Thymus (tissue), 11 donors: Measurements from ENCODE around the gene IL11. TPM values are rescaled to one million over a fixed set of nuclear protein-coding genes. Genes with fewer than 3 reads are reported as not detected.

ENCODE experiments used
- DNase-seq, 9 donors: peaks; one replicate each; pipeline ENCODE4 v3.0.0-alpha.2; 2013; ENCODE audit warnings: low spot score in 9 of 9, low read depth in 6 of 9, missing footprints in 1 of 9
- H3K27ac ChIP-seq, 2 donors: one replicate each; pipeline ENCODE4 v1.5.1; 2013; ENCODE audit warnings: control low read depth in 1 of 2, low read depth in 1 of 2, low read length in 1 of 2, mild to moderate bottlenecking in 1 of 2, moderate library complexity in 1 of 2
- H3K27me3 ChIP-seq, 2 donors: one replicate each; pipeline ENCODE4 v1.5.1; 2013; ENCODE audit warnings: low read length in 1 of 2; ENCODE audit not compliant: control insufficient read depth in 2 of 2, insufficient read depth in 1 of 2
- H3K36me3 ChIP-seq, 2 donors: one replicate each; pipeline ENCODE4 v1.5.1; 2013; ENCODE audit warnings: low read length in 1 of 2, mild to moderate bottlenecking in 1 of 2, moderate library complexity in 1 of 2; ENCODE audit not compliant: control insufficient read depth in 2 of 2, insufficient read depth in 2 of 2
- H3K4me1 ChIP-seq, 2 donors: one replicate each; pipeline ENCODE4 v1.5.1; 2013; ENCODE audit warnings: low read length in 2 of 2; ENCODE audit not compliant: control insufficient read depth in 2 of 2, insufficient read depth in 2 of 2
- H3K4me3 ChIP-seq, 2 donors: one replicate each; pipeline ENCODE4 v1.5.1; 2013; ENCODE audit warnings: low read length in 2 of 2, control low read depth in 1 of 2, mild to moderate bottlenecking in 1 of 2
- H3K9me3 ChIP-seq, 2 donors: one replicate each; pipeline ENCODE4 v1.5.1; 2013; ENCODE audit warnings: low read length in 1 of 2, mild to moderate bottlenecking in 1 of 2; ENCODE audit not compliant: control insufficient read depth in 2 of 2, insufficient read depth in 1 of 2
- WGBS: extraction: QIAGEN DNeasy Blood & Tissue Kit; methylation state at CpG from one replicate; pipeline ENCODE4 v1.1.7; 2013; 5-methylcytosine and 5-hydroxymethylcytosine counted together
- polyA plus RNA-seq: library from polyadenylated mRNA; stranded (reverse); fragments of 200-250 nt; gene quantifications from one replicate; pipeline ENCODE4 v1.2.3, GENCODE V29; 2013
- total RNA-seq: library from RNA; stranded (reverse); fragments of 120-200 nt; gene quantifications from one replicate; pipeline ENCODE4 v1.2.4, GENCODE V29; 2013
- donor health status: healthy.

IL11 gene
- total and polyA plus RNA-seq, 2 donors, result 0.38 to 1.5 TPM

DNA sequence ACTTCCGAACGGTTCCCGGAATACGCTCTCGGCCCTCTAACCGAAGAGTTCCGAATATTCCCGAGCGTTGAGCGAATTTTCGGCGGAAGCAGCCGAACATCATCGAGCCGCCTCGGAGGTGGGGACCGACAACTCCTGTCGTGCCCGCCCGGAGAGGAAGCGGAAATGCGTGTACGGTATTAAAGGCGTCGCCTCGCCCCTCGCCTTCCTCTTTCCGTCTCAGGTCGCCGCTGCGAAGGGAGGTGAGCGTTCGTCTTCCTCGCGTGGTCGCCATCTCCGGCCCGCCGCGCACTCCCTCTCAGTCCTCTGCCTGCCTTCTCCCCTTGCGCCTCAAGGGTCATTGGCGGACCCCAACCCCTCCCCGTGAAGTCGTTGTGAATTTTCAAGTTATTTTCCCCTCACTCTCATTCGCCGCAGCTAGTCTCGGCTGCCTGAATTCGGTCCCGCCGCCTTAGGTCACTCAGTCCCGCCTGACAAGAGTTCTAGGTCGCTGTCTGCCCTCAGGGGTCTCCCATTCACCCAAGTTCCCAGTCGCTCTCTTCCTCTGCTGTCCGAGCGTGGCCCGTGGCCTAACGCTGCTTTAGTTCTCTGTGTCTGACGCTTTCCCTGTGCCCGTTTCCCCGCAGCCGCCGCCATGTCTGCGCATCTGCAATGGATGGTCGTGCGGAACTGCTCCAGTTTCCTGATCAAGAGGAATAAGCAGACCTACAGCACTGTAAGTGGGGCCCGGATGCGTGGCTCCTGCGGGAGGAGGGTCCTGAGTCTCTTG is 15.6 kb upstream of the IL11 start, which contains the start of gene RPL28:
RPL28 (plus strand) TSS at position 209 of the 769 bp plus-strand sequence; CDS start at position 635, 426 bp downstream.
- Histone ChIP-seq H3K4me1 (peaks cover 26 to 52% of the 10 kb centered on the region in 2 donors), H3K27me3 (no peaks in the 10 kb centered on the region), H3K36me3 (peaks cover 35 to 44% of the 10 kb centered on the region in 2 donors), H3K27ac (peak within 1 kb of the TSS; percentile 97 to 99), H3K9me3 (no peaks in the 10 kb centered on the region), H3K4me3 (peak within 1 kb of the TSS; percentile 91 to 95)
- DNase-seq, result peak; percentile 96 to 100 (median 99)
- under 1% methylated on average over 68 of the region's 68 CpGs for WGBS

DNA sequence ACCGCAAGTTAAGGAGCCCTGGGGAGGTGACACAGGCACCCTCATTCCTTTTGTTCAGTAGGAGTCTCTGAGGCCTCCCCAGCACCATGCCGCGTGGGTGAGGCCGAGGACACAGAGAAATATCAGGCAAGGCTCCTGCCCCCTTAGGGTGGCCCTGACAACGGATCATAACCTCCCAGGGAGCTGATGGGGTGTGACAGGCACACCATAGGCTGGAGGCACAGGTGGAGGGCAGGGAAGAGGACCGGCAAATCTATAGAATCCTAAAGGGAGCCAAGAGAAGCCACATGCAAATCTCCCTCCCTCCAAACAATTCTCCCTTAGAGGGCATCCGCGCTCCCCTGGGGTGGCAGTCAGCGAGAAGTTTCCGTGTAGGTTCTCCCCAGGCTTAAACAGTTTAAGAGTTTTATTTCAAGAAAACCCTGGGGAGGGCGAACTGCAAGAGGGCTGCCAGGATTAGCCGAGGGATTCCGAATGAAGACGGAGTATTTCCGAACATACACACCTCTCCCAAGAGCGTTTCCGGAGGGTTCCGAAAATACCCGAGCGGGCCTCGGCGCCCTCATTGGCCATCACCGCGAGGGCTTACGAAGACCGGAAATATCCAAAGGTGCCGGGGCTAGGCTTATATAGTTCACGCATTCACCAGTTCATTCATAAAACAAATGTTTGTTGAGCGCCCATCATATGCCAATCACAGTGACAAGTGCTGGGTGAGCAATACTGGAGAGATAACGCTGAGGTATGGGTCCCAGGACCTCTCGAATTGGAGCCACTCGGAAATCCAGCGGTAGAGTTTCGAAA is 14.9 kb upstream of the IL11 start:
- H3K27me3 ChIP-seq, result no peaks in the 10 kb centered on the region
- H3K4me3 ChIP-seq, result peak overlapping the region; percentile 91 to 95
- peaks cover 28 to 37% of the 10 kb centered on the region in 2 donors for H3K36me3 ChIP-seq
- peak overlapping the region; percentile 97 to 99 for H3K27ac ChIP-seq
- H3K4me1 ChIP-seq, result peaks cover 26 to 52% of the 10 kb centered on the region in 2 donors
- DNase-seq, result peak; percentile 95 to 100 (median 98)
- 5% methylated on average over 34 of the region's 34 CpGs for WGBS
- H3K9me3 ChIP-seq, result no peaks in the 10 kb centered on the region

DNA sequence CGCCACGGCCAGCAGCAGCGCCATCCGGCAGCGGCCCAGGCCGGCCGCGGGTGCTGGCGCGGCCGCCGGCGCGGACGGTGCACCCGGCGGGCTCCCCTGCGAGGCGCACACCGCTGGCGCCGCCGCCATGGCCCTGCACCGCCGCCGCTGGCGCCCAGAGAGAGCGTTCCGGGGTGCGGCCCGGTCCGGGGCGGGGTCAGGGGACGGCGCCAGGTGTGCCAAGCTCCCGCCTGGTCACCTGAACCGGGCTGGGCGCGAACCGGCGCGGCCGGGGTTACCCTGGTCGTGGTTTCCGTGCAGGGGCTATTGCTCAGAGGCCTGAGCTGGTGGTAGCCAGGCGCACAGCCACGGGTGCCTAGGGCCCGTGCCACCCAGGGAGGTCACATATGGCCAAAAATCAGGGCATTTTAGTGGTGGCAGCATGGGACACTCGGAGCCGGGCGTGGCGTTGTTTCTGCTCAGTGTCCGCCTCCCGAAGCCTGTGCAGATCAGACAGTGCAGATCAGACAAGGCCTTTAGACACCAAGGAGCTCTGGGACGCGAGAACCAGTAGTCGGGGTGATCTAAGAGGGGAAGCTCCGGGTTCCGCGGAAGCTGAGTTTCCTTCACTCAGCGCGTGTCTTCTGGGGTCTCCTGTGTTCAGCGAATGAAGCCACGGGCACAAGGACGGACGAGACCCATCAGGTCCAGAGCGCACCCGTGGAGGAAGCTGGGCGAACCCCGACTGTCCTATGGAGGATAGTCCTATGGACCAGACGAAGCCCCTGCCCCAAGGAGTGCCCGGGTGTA is 14.1 kb upstream of the IL11 start, which contains the start of gene TMEM238:
TMEM238 (minus strand) TSS at position 162 of the 789 bp plus-strand sequence; CDS start at position 129, 33 bp downstream.
- DNase-seq, result peak in 7 of 9 donors; percentile 33 to 64 (median 36)
- Histone ChIP-seq H3K9me3 (no peaks in the 10 kb centered on the region), H3K4me1 (peaks cover 26 to 49% of the 10 kb centered on the region in 2 donors), H3K27ac (peak within 1 kb of the TSS; percentile 97 to 99), H3K4me3 (peak within 1 kb of the TSS; percentile 91 to 95), H3K36me3 (peaks cover 22 to 29% of the 10 kb centered on the region in 2 donors), H3K27me3 (no peaks in the 10 kb centered on the region)
- 11% methylated on average over 72 of the region's 72 CpGs for WGBS

DNA sequence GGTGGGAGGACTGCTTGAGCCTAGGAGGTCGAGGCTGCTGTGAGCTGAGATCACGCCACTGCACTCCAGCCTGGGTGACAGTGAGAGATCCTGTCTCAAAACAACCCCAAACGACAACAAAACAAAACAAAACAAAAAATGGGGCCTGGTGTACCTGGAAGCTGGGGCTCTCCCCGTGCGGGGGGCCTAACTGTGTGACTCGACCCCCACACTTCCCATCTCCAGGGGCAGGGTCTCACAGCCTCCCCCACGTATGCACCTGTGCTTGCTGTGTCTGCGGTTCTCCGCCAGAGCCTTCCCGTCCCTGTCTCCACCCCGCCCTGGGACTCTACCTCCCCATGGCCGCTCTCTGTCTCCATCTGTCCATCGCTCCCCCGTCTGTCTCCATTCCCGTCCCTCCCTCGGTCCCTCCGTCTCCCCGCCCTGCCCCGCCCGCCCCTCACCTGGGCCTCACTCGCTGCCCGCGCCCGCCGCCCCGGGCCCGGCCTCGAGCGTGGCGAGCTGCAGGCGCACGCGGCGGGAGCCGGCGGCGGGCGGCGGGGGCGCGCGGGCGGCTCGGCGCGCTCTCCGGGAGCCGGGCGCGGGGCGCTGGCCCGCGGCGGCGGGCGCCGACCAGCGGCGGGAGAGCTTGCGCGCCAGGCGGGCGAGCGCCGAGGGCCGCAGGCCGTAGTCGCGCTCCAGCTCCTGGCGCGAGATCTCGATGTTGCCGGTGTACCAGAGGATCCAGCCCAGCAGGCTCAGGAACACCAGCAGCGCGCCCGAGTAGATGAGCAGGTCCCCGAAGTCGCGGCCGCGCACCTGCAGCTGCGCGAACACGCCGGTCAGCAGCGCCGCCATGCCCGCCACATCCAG is 13.2 kb upstream of the IL11 start:
- H3K4me1 ChIP-seq, result peaks cover 26 to 41% of the 10 kb centered on the region in 2 donors
- WGBS, result 4% methylated on average over 88 of the region's 88 CpGs
- peak in 8 of 9 donors; percentile 23 to 59 (median 36) for DNase-seq
- H3K36me3 ChIP-seq, result peaks cover 14 to 21% of the 10 kb centered on the region in 2 donors
- H3K27ac ChIP-seq, result peak overlapping the region; percentile 76 to 99
- H3K4me3 ChIP-seq, result peak overlapping the region; percentile 40 to 91
- peaks cover 0 to 7% of the 10 kb centered on the region in 2 donors for H3K27me3 ChIP-seq
- H3K9me3 ChIP-seq, result no peaks in the 10 kb centered on the region

DNA sequence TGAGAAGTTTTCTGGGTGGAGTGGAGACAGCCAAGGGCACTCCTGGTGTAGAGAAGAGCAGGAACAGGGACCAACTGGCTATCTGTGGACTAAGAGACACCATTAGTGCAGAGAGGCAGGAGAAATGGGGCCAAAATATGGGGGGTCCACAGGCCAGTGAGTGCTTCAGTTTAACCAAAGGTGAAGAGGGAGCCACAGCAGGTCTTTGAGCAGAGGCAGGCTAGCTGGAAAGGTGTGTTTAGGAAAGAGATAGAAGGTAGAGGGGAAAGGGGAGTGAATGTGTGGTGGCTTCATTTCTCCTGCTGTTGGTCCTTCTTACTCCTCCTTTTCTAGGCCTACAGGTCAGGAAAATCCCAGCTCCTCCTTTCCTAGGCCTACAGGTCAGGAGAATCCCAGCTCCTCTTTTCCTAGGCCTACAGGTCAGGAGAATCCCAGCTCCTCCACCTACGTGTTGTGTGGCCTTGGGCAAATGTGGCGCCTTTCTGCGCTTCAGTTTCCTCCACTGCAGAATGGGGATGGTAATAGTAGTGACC is 12.3 kb upstream of the IL11 start:
- H3K4me3 ChIP-seq, result no peak overlapping the region

DNA sequence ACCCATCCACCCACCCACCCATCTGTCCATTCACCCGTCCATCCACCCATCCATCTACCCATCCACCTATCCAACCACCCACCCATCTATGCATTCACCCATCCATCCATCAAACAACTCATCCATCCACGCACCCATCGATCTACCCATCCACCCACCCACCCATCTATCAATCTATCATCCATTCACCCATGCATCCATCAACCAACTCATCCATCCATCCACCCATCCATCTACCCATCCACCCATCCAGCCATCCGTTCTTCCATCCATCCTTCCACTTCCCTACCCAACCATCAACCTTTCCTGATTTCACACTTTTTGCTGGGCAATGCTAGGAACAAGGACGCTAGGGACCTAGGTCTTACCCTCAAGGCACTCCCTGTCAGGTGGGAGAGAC is 11.8 kb upstream of the IL11 start:
- 99% methylated on average over 5 of the region's 5 CpGs for WGBS
- Histone ChIP-seq H3K36me3 (peaks cover 0 to 6% of the 10 kb centered on the region in 2 donors), H3K9me3 (no peaks in the 10 kb centered on the region), H3K4me1 (peaks cover 14 to 26% of the 10 kb centered on the region in 2 donors), H3K4me3 (no peak overlapping the region), H3K27me3 (peaks cover 0 to 22% of the 10 kb centered on the region in 2 donors), H3K27ac (no peak overlapping the region)
- DNase-seq, result no peak

More for the DNA sequence above, 12.3 kb upstream of the IL11 start:
- H3K27me3 ChIP-seq, result peaks cover 0 to 17% of the 10 kb centered on the region in 2 donors
- H3K27ac ChIP-seq, result no peak overlapping the region
- H3K4me1 ChIP-seq, result peaks cover 19 to 32% of the 10 kb centered on the region in 2 donors
- no peak for DNase-seq
- peaks cover 5 to 11% of the 10 kb centered on the region in 2 donors for H3K36me3 ChIP-seq
- WGBS, result 97% methylated on average over 3 of the region's 3 CpGs
- H3K9me3 ChIP-seq, result no peaks in the 10 kb centered on the region

DNA sequence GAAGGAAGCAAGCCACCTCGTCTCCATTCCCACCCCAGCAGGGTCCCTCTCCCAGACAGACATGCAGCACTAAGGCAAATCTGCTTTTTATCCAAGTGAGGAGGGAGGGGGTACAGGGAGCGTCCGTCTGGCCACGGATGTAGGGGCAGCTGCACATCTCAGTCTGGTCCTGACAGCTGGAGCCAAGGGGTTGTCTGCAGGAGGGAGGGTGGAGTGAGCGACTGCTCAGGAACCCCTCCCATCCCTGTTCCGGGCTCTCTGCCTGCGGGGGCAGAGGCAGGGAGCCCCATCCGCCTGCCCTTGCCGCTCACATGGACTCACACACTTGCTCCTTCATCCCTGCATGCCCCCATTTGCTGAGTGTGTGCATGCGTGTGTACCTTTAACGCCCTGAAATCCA is 8.9 kb upstream of the IL11 start:
- 77% methylated on average over 11 of the region's 11 CpGs for WGBS
- DNase-seq, result no peak

More for the DNA sequence above, 8.9 kb upstream of the IL11 start:
- Histone ChIP-seq H3K9me3 (no peaks in the 10 kb centered on the region), H3K4me1 (peaks cover 4 to 12% of the 10 kb centered on the region in 2 donors), H3K36me3 (no peaks in the 10 kb centered on the region), H3K27ac (no peak overlapping the region), H3K27me3 (peaks cover 8 to 51% of the 10 kb centered on the region in 2 donors), H3K4me3 (no peak overlapping the region)
